DOHH2 (cell line): Measurements from ENCODE around the gene RASA3.

ENCODE experiments used
- H3F3A ChIP-seq: fragments of 200-600 bp; sonication (generic), shearing (Covaris generic); 2 replicates; pipeline ENCODE4 v1.6.0; 2016; ENCODE audit warnings: antibody characterized with exemption, mild to moderate bottlenecking; ENCODE audit not compliant: control insufficient read depth, insufficient read depth
- H3K27ac ChIP-seq: fragments of 200-600 bp; sonication (generic); 2 replicates; pipeline ENCODE4 v1.5.1; 2014; ENCODE audit warnings: low read depth, mild to moderate bottlenecking, low read length, moderate library complexity
- H3K27me3 ChIP-seq: fragments of 200-600 bp; sonication (generic); 2 replicates; pipeline ENCODE4 v1.6.1; 2014; ENCODE audit warnings: mild to moderate bottlenecking, low read length, mixed read lengths; ENCODE audit not compliant: control insufficient read depth
- H3K36me3 ChIP-seq: fragments of 200-600 bp; sonication (generic); 2 replicates; pipeline ENCODE4 v1.6.1; 2014; ENCODE audit warnings: mild to moderate bottlenecking, low read length, moderate library complexity, mixed read lengths; ENCODE audit not compliant: control insufficient read depth
- H3K4me1 ChIP-seq: fragments of 200-600 bp; sonication (generic); 2 replicates; pipeline ENCODE4 v1.6.1; 2014; ENCODE audit warnings: mild to moderate bottlenecking, low read length, mixed read lengths; ENCODE audit not compliant: control insufficient read depth
- H3K4me2 ChIP-seq: fragments of 200-600 bp; sonication (generic); 2 replicates; pipeline ENCODE4 v1.6.0; 2014; ENCODE audit warnings: mild to moderate bottlenecking, low read length, moderate library complexity
- H3K4me3 ChIP-seq: fragments of 200-600 bp; sonication (generic); 2 replicates; pipeline ENCODE4 v1.5.1; 2014; ENCODE audit warnings: mild to moderate bottlenecking, low read length, mixed read lengths
- H3K79me2 ChIP-seq: fragments of 200-600 bp; sonication (generic); 2 replicates; pipeline ENCODE4 v1.6.1; 2014; ENCODE audit warnings: mild to moderate bottlenecking, low read length, mixed read lengths; ENCODE audit not compliant: control insufficient read depth
- H3K9me2 ChIP-seq: fragments of 200-600 bp; sonication (generic); replicated peaks from 2 replicates; pipeline ENCODE4 v1.6.1; 2014; ENCODE audit warnings: mild to moderate bottlenecking, low read length, mixed read lengths; ENCODE audit not compliant: control insufficient read depth
- H3K9me3 ChIP-seq: fragments of 200-600 bp; sonication (generic); 2 replicates; pipeline ENCODE4 v1.6.1; 2014; ENCODE audit warnings: antibody characterized with exemption, low read length, mixed read lengths; ENCODE audit not compliant: control insufficient read depth, insufficient read depth
- H4K20me1 ChIP-seq: fragments of 200-600 bp; sonication (generic); 2 replicates; pipeline ENCODE4 v1.6.0; 2014; ENCODE audit warnings: low read depth, mild to moderate bottlenecking, antibody characterized with exemption, low read length, moderate library complexity; ENCODE audit not compliant: control insufficient read depth, insufficient read depth
- EZH2phosphoT487 ChIP-seq: fragments of 200-600 bp; sonication (generic); IDR thresholded peaks from 2 replicates; pipeline ENCODE4 v1.6.1; 2017; ENCODE audit warnings: borderline replicate concordance, mild to moderate bottlenecking, antibody characterized with exemption, low read length, moderate library complexity, mixed read lengths
- TF ChIP-seq, protein P1 (sequence below): fragments of 200-600 bp; sonication (generic); IDR thresholded peaks from one replicate; pipeline ENCODE4 v1.5.1; 2014; ENCODE audit warnings: antibody characterized with exemption, mild to moderate bottlenecking, low read depth, low read length; ENCODE audit not compliant: poor library complexity, severe bottlenecking

Gene RASA3

DNA sequence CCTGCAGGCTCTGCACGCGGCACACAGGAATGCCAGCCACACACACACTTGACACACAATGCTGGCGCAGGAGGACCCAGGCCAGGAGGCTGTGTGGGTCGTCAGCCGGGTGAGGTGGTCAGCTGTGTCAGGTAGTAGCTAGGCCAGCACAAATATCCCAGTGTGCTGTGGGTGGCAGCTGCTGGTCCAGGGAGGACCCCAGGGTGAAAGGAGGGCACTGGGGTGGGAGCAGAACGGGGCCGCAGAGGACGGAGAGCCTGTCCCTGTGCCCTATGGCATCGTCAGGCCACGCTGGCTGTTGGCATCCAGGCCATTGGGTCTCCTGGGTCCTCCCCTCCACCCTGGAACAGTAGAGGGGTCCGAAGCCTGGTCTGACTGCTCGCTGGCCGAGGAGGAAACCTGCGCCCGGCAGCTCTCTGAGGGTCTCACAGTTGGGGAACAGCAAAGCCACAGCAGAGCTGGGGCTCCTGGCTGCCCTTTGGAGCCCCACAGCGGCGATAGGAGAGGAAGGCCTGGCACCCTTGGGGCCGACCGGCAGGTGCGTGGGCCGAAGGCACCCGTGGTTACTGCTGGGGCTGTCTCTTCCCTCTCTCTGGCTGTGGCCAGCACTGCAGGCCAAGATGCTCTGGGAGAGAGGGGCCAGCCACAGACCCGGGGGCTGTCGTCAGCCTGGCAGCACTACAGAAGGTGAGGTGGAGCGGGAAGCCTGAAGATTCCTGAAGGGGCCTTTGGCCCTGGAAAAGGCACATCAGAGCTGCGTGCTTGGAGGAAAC, 185.8 kb downstream of the RASA3 start:
- TF ChIP-seq, protein P1, sequence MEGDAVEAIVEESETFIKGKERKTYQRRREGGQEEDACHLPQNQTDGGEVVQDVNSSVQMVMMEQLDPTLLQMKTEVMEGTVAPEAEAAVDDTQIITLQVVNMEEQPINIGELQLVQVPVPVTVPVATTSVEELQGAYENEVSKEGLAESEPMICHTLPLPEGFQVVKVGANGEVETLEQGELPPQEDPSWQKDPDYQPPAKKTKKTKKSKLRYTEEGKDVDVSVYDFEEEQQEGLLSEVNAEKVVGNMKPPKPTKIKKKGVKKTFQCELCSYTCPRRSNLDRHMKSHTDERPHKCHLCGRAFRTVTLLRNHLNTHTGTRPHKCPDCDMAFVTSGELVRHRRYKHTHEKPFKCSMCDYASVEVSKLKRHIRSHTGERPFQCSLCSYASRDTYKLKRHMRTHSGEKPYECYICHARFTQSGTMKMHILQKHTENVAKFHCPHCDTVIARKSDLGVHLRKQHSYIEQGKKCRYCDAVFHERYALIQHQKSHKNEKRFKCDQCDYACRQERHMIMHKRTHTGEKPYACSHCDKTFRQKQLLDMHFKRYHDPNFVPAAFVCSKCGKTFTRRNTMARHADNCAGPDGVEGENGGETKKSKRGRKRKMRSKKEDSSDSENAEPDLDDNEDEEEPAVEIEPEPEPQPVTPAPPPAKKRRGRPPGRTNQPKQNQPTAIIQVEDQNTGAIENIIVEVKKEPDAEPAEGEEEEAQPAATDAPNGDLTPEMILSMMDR, result no peak
- TF ChIP-seq EZH2phosphoT487, result no peak

DNA sequence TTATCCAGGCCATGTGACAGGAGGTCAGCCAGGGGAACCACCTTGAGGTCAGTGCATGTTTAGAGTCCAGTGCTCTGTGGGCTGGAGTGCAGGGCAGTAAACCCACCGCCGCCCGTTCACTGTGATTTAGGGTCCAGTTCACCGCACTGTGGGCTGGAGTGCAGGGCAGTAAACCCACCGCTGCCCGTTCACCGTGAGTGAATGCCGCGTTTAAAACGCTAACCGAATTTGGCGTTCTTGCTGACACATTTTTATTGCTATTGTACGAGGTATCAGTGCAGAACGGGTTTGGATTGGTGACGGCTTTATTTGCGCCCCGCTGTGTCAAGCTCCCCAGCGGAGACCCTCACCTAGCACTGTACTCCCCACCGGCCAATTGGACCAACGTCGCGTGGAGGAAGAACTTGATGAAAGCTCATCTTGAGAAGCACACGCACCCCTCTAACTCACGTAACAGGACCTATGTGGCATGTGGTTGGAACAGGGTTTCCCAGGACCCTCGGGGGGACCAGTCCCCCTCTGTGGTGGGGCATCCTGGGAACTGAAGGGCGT, 186.5 kb downstream of the RASA3 start:
- Histone ChIP-seq H3K79me2 (no peaks in the 10 kb centered on the region), H4K20me1 (no peaks in the 10 kb centered on the region), H3K4me2 (no peak overlapping the region), H3K9me3 (no peaks in the 10 kb centered on the region), H3K9me2 (no peaks in the 10 kb centered on the region), H3K27me3 (no peaks in the 10 kb centered on the region), H3K36me3 (no peaks in the 10 kb centered on the region), H3K4me3 (no peak overlapping the region), H3K27ac (no peak overlapping the region), H3K4me1 (no peaks in the 10 kb centered on the region), H3F3A (no peaks in the 10 kb centered on the region)
- TF ChIP-seq, protein P1, result no peak
- no peak for TF ChIP-seq EZH2phosphoT487

More for the DNA sequence above, 185.8 kb downstream of the RASA3 start:
- Histone ChIP-seq H3K36me3 (no peaks in the 10 kb centered on the region), H3K27ac (no peak overlapping the region), H3F3A (no peaks in the 10 kb centered on the region), H3K9me3 (no peaks in the 10 kb centered on the region), H3K79me2 (no peaks in the 10 kb centered on the region), H3K4me1 (no peaks in the 10 kb centered on the region), H3K4me3 (no peak overlapping the region), H3K27me3 (no peaks in the 10 kb centered on the region), H4K20me1 (no peaks in the 10 kb centered on the region), H3K4me2 (no peak overlapping the region), H3K9me2 (no peaks in the 10 kb centered on the region)

DNA sequence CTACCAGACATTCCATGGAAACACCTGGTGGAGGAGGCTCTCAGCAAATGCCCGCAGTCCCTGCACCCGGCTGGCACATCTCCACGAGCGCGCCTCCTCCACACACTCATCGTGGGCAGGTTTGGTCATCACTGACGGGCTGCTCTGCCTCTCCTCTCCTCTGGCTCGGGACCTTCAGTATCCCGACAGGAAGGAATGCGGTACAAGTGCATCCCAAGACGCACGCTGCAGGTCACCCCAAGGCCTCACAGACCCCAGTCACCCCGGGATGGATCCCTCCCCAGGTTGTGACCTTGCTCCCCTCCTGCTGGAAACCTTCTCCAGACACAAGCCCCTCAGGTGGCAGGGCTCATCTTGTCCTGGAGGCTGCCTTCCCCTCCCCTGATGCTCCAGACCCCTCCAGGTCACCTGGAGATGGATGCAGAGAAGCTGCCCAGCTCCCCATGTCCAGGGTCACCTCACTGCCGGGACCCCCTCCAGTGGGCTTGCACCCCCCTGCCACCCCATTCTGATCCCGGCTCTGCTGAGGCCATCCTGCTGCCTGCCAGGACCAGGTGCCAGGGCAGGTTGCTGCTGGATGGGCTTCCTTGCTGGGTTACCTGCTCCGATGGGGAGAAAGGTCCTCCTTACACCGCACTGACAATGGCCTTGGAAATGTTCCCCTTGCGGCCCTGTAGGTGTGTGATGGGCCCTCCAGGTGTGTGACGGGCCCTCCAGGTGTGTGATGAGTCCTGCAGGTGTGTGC, 188.4 kb downstream of the RASA3 start:
- Histone ChIP-seq H3K9me2 (no peaks in the 10 kb centered on the region), H3K27me3 (no peaks in the 10 kb centered on the region), H3K27ac (no peak overlapping the region), H4K20me1 (no peaks in the 10 kb centered on the region), H3K36me3 (no peaks in the 10 kb centered on the region), H3K4me2 (no peak overlapping the region), H3K9me3 (no peaks in the 10 kb centered on the region), H3K4me3 (no peak overlapping the region), H3K79me2 (no peaks in the 10 kb centered on the region), H3F3A (no peaks in the 10 kb centered on the region), H3K4me1 (no peaks in the 10 kb centered on the region)
- TF ChIP-seq, protein P1, result no peak
- no peak for TF ChIP-seq EZH2phosphoT487
